Measurements from ENCODE around the gene MAIP1.

GRCh38 chr2:199955339-199956061 is at the start of gene MAIP1, which contains the start of gene TYW5:
- TF ChIP-seq, protein P1, sequence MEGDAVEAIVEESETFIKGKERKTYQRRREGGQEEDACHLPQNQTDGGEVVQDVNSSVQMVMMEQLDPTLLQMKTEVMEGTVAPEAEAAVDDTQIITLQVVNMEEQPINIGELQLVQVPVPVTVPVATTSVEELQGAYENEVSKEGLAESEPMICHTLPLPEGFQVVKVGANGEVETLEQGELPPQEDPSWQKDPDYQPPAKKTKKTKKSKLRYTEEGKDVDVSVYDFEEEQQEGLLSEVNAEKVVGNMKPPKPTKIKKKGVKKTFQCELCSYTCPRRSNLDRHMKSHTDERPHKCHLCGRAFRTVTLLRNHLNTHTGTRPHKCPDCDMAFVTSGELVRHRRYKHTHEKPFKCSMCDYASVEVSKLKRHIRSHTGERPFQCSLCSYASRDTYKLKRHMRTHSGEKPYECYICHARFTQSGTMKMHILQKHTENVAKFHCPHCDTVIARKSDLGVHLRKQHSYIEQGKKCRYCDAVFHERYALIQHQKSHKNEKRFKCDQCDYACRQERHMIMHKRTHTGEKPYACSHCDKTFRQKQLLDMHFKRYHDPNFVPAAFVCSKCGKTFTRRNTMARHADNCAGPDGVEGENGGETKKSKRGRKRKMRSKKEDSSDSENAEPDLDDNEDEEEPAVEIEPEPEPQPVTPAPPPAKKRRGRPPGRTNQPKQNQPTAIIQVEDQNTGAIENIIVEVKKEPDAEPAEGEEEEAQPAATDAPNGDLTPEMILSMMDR (IDR thresholded peaks at IDR 0.05) = peak in 5 of 6 experiments; percentile 6 to 44 (median 25)
- TF ChIP-seq EP300 (IDR thresholded peaks at IDR 0.05) = no peak
- TF ChIP-seq POLR2A (IDR thresholded peaks at IDR 0.05) = peak in 3 of 4 donors; percentile 50 to 84 (median 57)
- TF ChIP-seq POLR2AphosphoS5 (IDR thresholded peaks at IDR 0.05) = peak; percentile 57 to 70
